B cell (primary cell): ENCODE measurements around the gene HOMER1. TPM values are rescaled to one million over a fixed set of nuclear protein-coding genes. Genes with fewer than 3 reads are reported as not detected.
"Not testable (repeated sequence)": the region's sequence is repeated elsewhere in the genome, so short reads cannot be mapped to it uniquely, and the experiment has no call there.

Experiments used
- ATAC-seq: fragments of 200-7000 bp; cut with Tn5 transposase; one replicate; pipeline ENCODE4 v1.10.0; 2021; ENCODE audit warnings: low read depth, mild to moderate bottlenecking, moderate number of reproducible peaks, moderate library complexity
- CTCF ChIA-PET: fragments of 350-600 bp; sonication (Branson Sonifier 250); formaldehyde crosslinking; loops from one replicate; lab custom pipeline; 2021; ENCODE audit warnings: antibody characterized with exemption, inconsistent platforms; lab: Charles Lee
- POLR2A ChIA-PET: fragments of 350-600 bp; sonication (Branson Sonifier 250); formaldehyde crosslinking; loops from one replicate; lab custom pipeline; 2021; ENCODE audit warnings: antibody characterized with exemption; lab: Charles Lee
- DNase-seq: peaks from one replicate; pipeline ENCODE4 v3.0.0; 2013
- H2AFZ ChIP-seq: 2 replicates; pipeline ENCODE4 v1.6.1; 2012; ENCODE audit warnings: mild to moderate bottlenecking, low read depth, low read length; ENCODE audit not compliant: insufficient read depth, poor library complexity, severe bottlenecking
- H3K27ac ChIP-seq, 2 donors: 1 replicate in 1 of 2; 2 replicates in 1 of 2; pipeline ENCODE4 v1.5.1; 2012 to 2013; ENCODE audit warnings: low read length in 2 of 2, mild to moderate bottlenecking in 2 of 2, moderate library complexity in 1 of 2
- H3K27me3 ChIP-seq, 4 experiments: fragments of 200-600 bp in 1 of 4; sonication (generic) in 1 of 4; replicated peaks in 1 of 4; 1 replicate in 2 of 4; 2 replicates in 2 of 4; pipeline versions ENCODE4 v1.6.1 to v1.7.0; 2013 to 2016; ENCODE audit warnings: low read length in 3 of 4, mild to moderate bottlenecking in 2 of 4, mixed read lengths in 1 of 4, moderate library complexity in 1 of 4; ENCODE audit not compliant: insufficient read depth in 4 of 4, control insufficient read depth in 3 of 4; ENCODE audit errors: control extremely low read depth in 1 of 4
- H3K36me3 ChIP-seq, 2 experiments: replicated peaks in 1 of 2; 1 replicate in 1 of 2; 2 replicates in 1 of 2; pipeline versions ENCODE4 v1.6.1 to v1.7.1; 2013; ENCODE audit warnings: low read length in 1 of 2; ENCODE audit not compliant: insufficient read depth in 2 of 2, control insufficient read depth in 1 of 2; ENCODE audit errors: control extremely low read depth in 1 of 2, extremely low read depth in 1 of 2
- H3K4me1 ChIP-seq, 2 donors: fragments of 200-600 bp in 1 of 2; sonication (generic) in 1 of 2; 1 replicate in 1 of 2; 2 replicates in 1 of 2; pipeline versions ENCODE4 v1.5.1 to v1.6.1; 2013 to 2017; ENCODE audit warnings: low read length in 2 of 2; ENCODE audit not compliant: control insufficient read depth in 2 of 2, insufficient read depth in 2 of 2
- H3K4me2 ChIP-seq: replicated peaks from 2 replicates; pipeline ENCODE3; 2012; ENCODE audit warnings: mild to moderate bottlenecking, low read depth, low read length; ENCODE audit not compliant: poor library complexity, severe bottlenecking
- H3K4me3 ChIP-seq, 5 experiments: fragments of 200-600 bp in 1 of 5; sonication (generic) in 1 of 5; 1 replicate in 3 of 5; 2 replicates in 2 of 5; pipeline versions ENCODE4 v1.5.1 to v1.7.0; 2011 to 2016; ENCODE audit warnings: low read length in 4 of 5, mild to moderate bottlenecking in 4 of 5, low read depth in 2 of 5, control low read depth in 1 of 5, moderate library complexity in 1 of 5; ENCODE audit not compliant: insufficient read depth in 1 of 5; ENCODE audit errors: control extremely low read depth in 1 of 5, extremely low read depth in 1 of 5
- H3K79me2 ChIP-seq: fragments of 200-600 bp; sonication (generic); one replicate; pipeline ENCODE4 v1.6.0; 2016; ENCODE audit warnings: low read length; ENCODE audit not compliant: control insufficient read depth, insufficient read depth
- H3K9ac ChIP-seq: fragments of 200-600 bp; sonication (generic); 2 replicates; pipeline ENCODE4 v1.6.1; 2017; ENCODE audit warnings: mild to moderate bottlenecking, low read length, moderate library complexity
- H3K9me3 ChIP-seq, 3 donors: one replicate each; pipeline versions ENCODE4 v1.6.1 to v1.7.1; 2013; ENCODE audit warnings: low read length in 2 of 3; ENCODE audit not compliant: control insufficient read depth in 2 of 3, insufficient read depth in 1 of 3; ENCODE audit errors: control extremely low read depth in 1 of 3
- H4K20me1 ChIP-seq: 2 replicates; pipeline ENCODE4 v1.6.0; 2012; ENCODE audit warnings: mild to moderate bottlenecking, low read length; ENCODE audit not compliant: insufficient read depth, control insufficient read depth, poor library complexity, severe bottlenecking
- H3K27ac Mint-ChIP-seq: one replicate; pipeline ENCODE4 v1.8.0; 2021; ENCODE audit warnings: mixed read lengths
- H3K27me3 Mint-ChIP-seq: one replicate; pipeline ENCODE4 v1.8.0; 2021; ENCODE audit warnings: mixed read lengths
- H3K4me1 Mint-ChIP-seq: one replicate; pipeline ENCODE4 v1.8.0; 2021; ENCODE audit warnings: mixed read lengths
- H3K4me3 Mint-ChIP-seq: one replicate; pipeline ENCODE4 v1.8.0; 2021; ENCODE audit warnings: mixed read lengths
- H3K9me3 Mint-ChIP-seq: one replicate; pipeline ENCODE4 v1.8.0; 2022; ENCODE audit warnings: mixed read lengths; ENCODE audit not compliant: insufficient read depth
- EZH2 ChIP-seq: IDR thresholded peaks from 2 replicates; pipeline ENCODE4 v1.6.1; 2012; ENCODE audit warnings: borderline replicate concordance, low read depth, mild to moderate bottlenecking, moderate library complexity, low read length; ENCODE audit not compliant: insufficient read depth, poor library complexity, severe bottlenecking
- WGBS: methylation state at CpG from one replicate; pipeline ENCODE4 v1.1.5; 2013; ENCODE audit warnings: missing lambda C conversion rate; ENCODE audit not compliant: insufficient coverage; 5-methylcytosine and 5-hydroxymethylcytosine counted together
- intact Hi-C: fragments of 100-400 bp; cut with micrococcal nuclease; formaldehyde crosslinking; loops from one replicate; pipeline ENCODE4 v1.10.0; 2022
- polyA plus RNA-seq: library from polyadenylated mRNA; depleted of rRNA; stranded (reverse); fragments of >200 nt; gene quantifications from 2 replicates; pipeline ENCODE4 v1.2.3, GENCODE V29; 2012
- total RNA-seq, 2 donors: library from RNA; stranded (reverse); fragments of 120-200 nt in 1 of 2; gene quantifications; 1 replicate in 1 of 2; 2 replicates in 1 of 2; pipeline versions ENCODE4 v1.2.3 to v1.2.4, GENCODE V29; 2013 to 2022
- TF ChIP-seq, protein P1 (sequence below): fragments of 200-600 bp; IDR thresholded peaks from one replicate; pipeline ENCODE4 v1.8.0; 2022; ENCODE audit warnings: antibody characterized with exemption, mild to moderate bottlenecking

The HOMER1 gene
- total and polyA plus RNA-seq, 2 donors (not counting 1 experiment from before 2014, with no cell fraction given), result 0.63 to 5.4 TPM

DNA sequence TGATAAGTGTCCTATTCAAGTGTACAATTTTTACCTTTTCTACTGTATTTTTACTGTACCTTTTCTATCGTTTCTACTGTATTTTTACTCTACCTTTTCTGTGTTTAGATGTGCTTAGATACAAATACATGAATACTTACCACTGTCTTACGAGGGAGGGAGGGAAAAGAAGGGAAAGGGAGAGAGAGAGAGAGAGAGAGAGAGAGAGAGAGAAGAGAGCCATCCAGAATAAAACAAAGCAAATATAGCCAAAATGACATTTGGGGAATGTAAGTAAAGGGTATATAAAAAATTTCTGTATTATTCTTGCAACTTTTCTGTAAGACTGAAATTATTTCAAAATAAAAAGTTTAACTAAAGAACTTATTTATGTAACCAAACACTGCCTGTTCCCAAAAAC, 121.2 kb downstream of the HOMER1 start:
- intact Hi-C loops, result no loop called here
- Mint-ChIP-seq H3K27me3 (no peaks in the 10 kb centered on the region), H3K4me3 (no peak overlapping the region), H3K4me1 (no peaks in the 10 kb centered on the region), H3K27ac (no peak overlapping the region), H3K9me3 (no peaks in the 10 kb centered on the region)
- no peak for ATAC-seq
- no CpG with 5 or more reads among the region's 2 CpGs for WGBS
- DNase-seq, result no peak
- no peaks in the 10 kb centered on the region for H3K27me3 ChIP-seq
- no peaks in the 10 kb centered on the region for H4K20me1 ChIP-seq
- H2AFZ ChIP-seq, result no peak overlapping the region
- POLR2A ChIA-PET, result no interaction called here
- no peak overlapping the region for H3K4me2 ChIP-seq
- CTCF ChIA-PET, result no interaction called here
- H3K4me1 ChIP-seq, result no peaks in the 10 kb centered on the region
- no peaks in the 10 kb centered on the region for H3K36me3 ChIP-seq
- H3K4me3 ChIP-seq, result no peak overlapping the region
- H3K27ac ChIP-seq, result no peak overlapping the region
- no peaks in the 10 kb centered on the region for H3K9me3 ChIP-seq
- H3K79me2 ChIP-seq, result no peaks in the 10 kb centered on the region
- no peak overlapping the region for H3K9ac ChIP-seq
- TF ChIP-seq, protein P1, sequence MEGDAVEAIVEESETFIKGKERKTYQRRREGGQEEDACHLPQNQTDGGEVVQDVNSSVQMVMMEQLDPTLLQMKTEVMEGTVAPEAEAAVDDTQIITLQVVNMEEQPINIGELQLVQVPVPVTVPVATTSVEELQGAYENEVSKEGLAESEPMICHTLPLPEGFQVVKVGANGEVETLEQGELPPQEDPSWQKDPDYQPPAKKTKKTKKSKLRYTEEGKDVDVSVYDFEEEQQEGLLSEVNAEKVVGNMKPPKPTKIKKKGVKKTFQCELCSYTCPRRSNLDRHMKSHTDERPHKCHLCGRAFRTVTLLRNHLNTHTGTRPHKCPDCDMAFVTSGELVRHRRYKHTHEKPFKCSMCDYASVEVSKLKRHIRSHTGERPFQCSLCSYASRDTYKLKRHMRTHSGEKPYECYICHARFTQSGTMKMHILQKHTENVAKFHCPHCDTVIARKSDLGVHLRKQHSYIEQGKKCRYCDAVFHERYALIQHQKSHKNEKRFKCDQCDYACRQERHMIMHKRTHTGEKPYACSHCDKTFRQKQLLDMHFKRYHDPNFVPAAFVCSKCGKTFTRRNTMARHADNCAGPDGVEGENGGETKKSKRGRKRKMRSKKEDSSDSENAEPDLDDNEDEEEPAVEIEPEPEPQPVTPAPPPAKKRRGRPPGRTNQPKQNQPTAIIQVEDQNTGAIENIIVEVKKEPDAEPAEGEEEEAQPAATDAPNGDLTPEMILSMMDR, result no peak
- no peak for TF ChIP-seq EZH2

DNA sequence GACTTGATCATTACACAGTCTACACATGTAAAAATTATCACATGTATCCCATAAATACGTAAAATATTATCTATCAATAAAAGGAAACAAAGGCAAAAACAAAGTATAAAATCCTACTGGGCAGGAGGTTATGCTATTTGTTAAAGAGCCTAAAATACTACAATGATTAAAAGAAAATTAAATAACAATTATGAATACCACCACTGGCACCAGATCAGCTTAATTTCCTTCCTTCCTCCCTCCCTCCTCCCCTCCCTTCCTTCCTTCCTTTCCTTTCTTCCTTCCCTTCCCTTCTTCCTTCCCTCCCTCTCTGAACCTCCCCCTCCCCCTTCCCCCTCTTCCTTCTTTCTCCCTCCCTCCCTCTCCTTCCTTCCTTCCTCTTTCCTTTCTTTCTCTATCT, 127.3 kb downstream of the HOMER1 start:
- POLR2A ChIA-PET, result no interaction called here
- no CpG with 5 or more reads among the region's 1 CpG for WGBS
- ATAC-seq, result no peak

DNA sequence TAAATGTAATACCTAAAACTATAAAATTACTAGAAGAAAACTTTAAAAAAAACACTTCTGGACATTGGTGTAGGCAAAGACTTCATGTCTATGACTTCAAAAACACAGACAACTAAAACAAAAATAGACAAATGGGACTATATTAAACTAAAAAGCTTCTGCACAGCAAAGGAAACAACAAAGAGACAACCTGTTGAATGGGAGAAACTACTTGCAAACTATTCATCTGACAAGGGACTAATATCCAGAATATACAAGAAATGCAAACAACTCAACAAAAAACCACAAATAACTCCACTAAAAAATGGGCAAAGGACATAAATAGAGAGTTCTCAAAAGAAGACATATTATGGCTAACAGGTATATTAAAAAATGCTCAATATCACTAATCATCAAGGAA, 128.8 kb downstream of the HOMER1 start:
- H3K27ac ChIP-seq, CTCF ChIA-PET, H4K20me1 ChIP-seq, H3K27ac Mint-ChIP-seq, H3K4me3 ChIP-seq, H3K79me2 ChIP-seq, ATAC-seq, H3K4me1 Mint-ChIP-seq, H3K4me3 Mint-ChIP-seq, H3K4me1 ChIP-seq, POLR2A ChIA-PET, H3K4me2 ChIP-seq, intact Hi-C loops, H2AFZ ChIP-seq, H3K9ac ChIP-seq, H3K27me3 Mint-ChIP-seq, H3K27me3 ChIP-seq, H3K36me3 ChIP-seq, DNase-seq: not testable (repeated sequence)
- H3K9me3 Mint-ChIP-seq, result peaks cover 19% of the 10 kb centered on the region
- peaks cover 4 to 24% (median 18%) of the 10 kb centered on the region in 3 donors for H3K9me3 ChIP-seq

More for the DNA sequence above, 127.3 kb downstream of the HOMER1 start:
- Histone ChIP-seq H3K36me3 (no peaks in the 10 kb centered on the region), H4K20me1 (no peaks in the 10 kb centered on the region), H3K4me2 (no peak overlapping the region), H3K9me3 (peaks cover 4 to 15% (median 8%) of the 10 kb centered on the region in 3 donors), H3K4me3 (no peak overlapping the region), H3K27me3 (no peaks in the 10 kb centered on the region), H3K27ac (no peak overlapping the region), H3K79me2 (no peaks in the 10 kb centered on the region), H3K4me1 (no peaks in the 10 kb centered on the region), H2AFZ (no peak overlapping the region), H3K9ac (no peak overlapping the region)
- TF ChIP-seq EZH2, result no peak
- TF ChIP-seq, protein P1, result no peak
- intact Hi-C loops, result no loop called here
- no peaks in the 10 kb centered on the region for H3K27me3 Mint-ChIP-seq
- H3K9me3 Mint-ChIP-seq, result peaks cover 14% of the 10 kb centered on the region
- H3K4me1 Mint-ChIP-seq, result no peaks in the 10 kb centered on the region
- H3K4me3 Mint-ChIP-seq, result no peak overlapping the region
- CTCF ChIA-PET, result no interaction called here
- H3K27ac Mint-ChIP-seq, result no peak overlapping the region
- no peak for DNase-seq
